Measurements from ENCODE around the gene SEC24D. TPM values are rescaled to one million over a fixed set of nuclear protein-coding genes. Genes with fewer than 3 reads are reported as not detected.

The SEC24D gene
- polyA plus RNA-seq, 3 donors: 12.2 to 29.4 (median 15.6) TPM

- no peak overlapping the region for H3K27ac ChIP-seq (ENCODE audit: low read depth, low read length)
- 33 to 38% (median 35%) methylated on average over 5 of the region's 5 CpGs for WGBS, 3 donors
These were observed 95.1 kb downstream of the SEC24D start for GRCh38 chr4:118740869-118741268.

- WGBS, 3 donors: 64 to 80% (median 74%) methylated on average over 2 of the region's 2 CpGs
- no peak overlapping the region for H3K27ac ChIP-seq (ENCODE audit: low read depth, low read length)
These were observed 96.8 kb downstream of the SEC24D start for GRCh38 chr4:118739022-118739713.

- 31 to 75% (median 73%) methylated on average over 3 of the region's 3 CpGs for WGBS, 3 donors
- H3K27ac ChIP-seq (ENCODE audit: low read depth, low read length): no peak overlapping the region
These were observed 97.8 kb downstream of the SEC24D start for GRCh38 chr4:118738090-118738489.

- no peak overlapping the region for H3K27ac ChIP-seq (ENCODE audit: low read depth, low read length)
These were observed 99.0 kb downstream of the SEC24D start for GRCh38 chr4:118736900-118737299.

GRCh38 chr4:118734491-118735205, 101.3 kb downstream of the SEC24D start:
- no peak overlapping the region for H3K27ac ChIP-seq (ENCODE audit: low read depth, low read length)

GRCh38 chr4:118732591-118733330, 103.2 kb downstream of the SEC24D start:
- 49 to 86% (median 75%) methylated on average over 3 of the region's 3 CpGs for WGBS, 3 donors
- no peak overlapping the region for H3K27ac ChIP-seq (ENCODE audit: low read depth, low read length)

More at GRCh38 chr4:118734491-118735205, 101.3 kb downstream of the SEC24D start:
- 63 to 87% (median 86%) methylated on average over 7 of the region's 7 CpGs for WGBS, 3 donors

GRCh38 chr4:118730683-118731082, 105.2 kb downstream of the SEC24D start:
- H3K27ac ChIP-seq (ENCODE audit: low read depth, low read length): no peak overlapping the region

GRCh38 chr4:118729287-118730286, 106.3 kb downstream of the SEC24D start:
- no peak overlapping the region for H3K27ac ChIP-seq (ENCODE audit: low read depth, low read length)
- 55 to 93% (median 93%) methylated on average over 6 of the region's 6 CpGs for WGBS, 3 donors

GRCh38 chr4:118727360-118727759, 108.6 kb downstream of the SEC24D start:
- WGBS, 3 donors: 46 to 64% (median 59%) methylated on average over 1 of the region's 1 CpG
- no peak overlapping the region for H3K27ac ChIP-seq (ENCODE audit: low read depth, low read length)

- WGBS, 3 donors: 85 to 98% (median 94%) methylated on average over 3 of the region's 3 CpGs
- H3K27ac ChIP-seq (ENCODE audit: low read depth, low read length): no peak overlapping the region
These were observed 112.6 kb downstream of the SEC24D start for GRCh38 chr4:118723369-118723768.

GRCh38 chr4:118721752-118722151, 114.2 kb downstream of the SEC24D start:
- H3K27ac ChIP-seq (ENCODE audit: low read depth, low read length): no peak overlapping the region
- 93 to 100% (median 100%) methylated on average over 1 of the region's 1 CpG for WGBS, 3 donors

GRCh38 chr4:118718511-118719170, 117.3 kb downstream of the SEC24D start:
- WGBS, 3 donors: 93 to 96% (median 93%) methylated on average over 4 of the region's 4 CpGs
- H3K27ac ChIP-seq (ENCODE audit: low read depth, low read length): no peak overlapping the region

- 49 to 74% (median 71%) methylated on average over 3 of the region's 3 CpGs for WGBS, 3 donors
- H3K27ac ChIP-seq (ENCODE audit: low read depth, low read length): no peak overlapping the region
These were observed 119.6 kb downstream of the SEC24D start for GRCh38 chr4:118716304-118716703.

GRCh38 chr4:118714682-118715081, 121.2 kb downstream of the SEC24D start:
- WGBS, 3 donors: 93 to 95% (median 94%) methylated on average over 4 of the region's 4 CpGs
- no peak overlapping the region for H3K27ac ChIP-seq (ENCODE audit: low read depth, low read length)

GRCh38 chr4:118712872-118713271, 123.1 kb downstream of the SEC24D start:
- 83 to 90% (median 85%) methylated on average over 1 of the region's 1 CpG for WGBS, 3 donors
- no peak overlapping the region for H3K27ac ChIP-seq (ENCODE audit: low read depth, low read length)

- 84 to 96% (median 84%) methylated on average over 2 of the region's 2 CpGs for WGBS, 3 donors
- no peak overlapping the region for H3K27ac ChIP-seq (ENCODE audit: low read depth, low read length)
These were observed 124.9 kb downstream of the SEC24D start for GRCh38 chr4:118711052-118711451.

- H3K27ac ChIP-seq (ENCODE audit: low read depth, low read length): no peak overlapping the region
- 48 to 97% (median 57%) methylated on average over 2 of the region's 2 CpGs for WGBS, 3 donors
These were observed 132.8 kb downstream of the SEC24D start for GRCh38 chr4:118703118-118703517.

Data from adipose tissue (tissue), 3 donors.